IMR-90 (cell line): ENCODE data around the gene CACNB2. TPM values are rescaled to one million over a fixed set of nuclear protein-coding genes. Genes with fewer than 3 reads are reported as not detected.

Experiments used
- ATAC-seq: fragments of 200-7000 bp; cut with Tn5 transposase; 2 replicates; pipeline ENCODE4 v1.9.1; 2020; ENCODE audit warnings: low read depth, mild to moderate bottlenecking, moderate library complexity
- BruUV-seq: library from RNA; stranded (reverse); fragments of 400-500 nt; replicated peaks from 2 replicates; lab custom pipeline; 2021; lab: Mats Ljungman, UMichigan
- CTCF ChIA-PET: fragments of 300-600 bp; formaldehyde crosslinking; extraction: SDS; loops from one replicate; lab custom pipeline; 2021; ENCODE audit warnings: antibody characterized with exemption; lab: Yijun Ruan, JAX
- POLR2A ChIA-PET: fragments of 300-600 bp; sonication (Branson Sonifier 250); formaldehyde crosslinking; loops from one replicate; lab custom pipeline; 2022; ENCODE audit warnings: antibody characterized with exemption; ENCODE audit not compliant: unreplicated experiment; lab: Charles Lee
- DNase-seq: peaks from one replicate; pipeline ENCODE4 v3.0.0; 2013
- H2AFZ ChIP-seq: replicated peaks from 2 replicates; pipeline ENCODE3; 2013; ENCODE audit warnings: low read length, mild to moderate bottlenecking; ENCODE audit not compliant: poor library complexity
- H2AK5ac ChIP-seq: 2 replicates; pipeline ENCODE4 v1.6.1; 2013; ENCODE audit warnings: low read depth, low read length, inconsistent platforms
- H2AK9ac ChIP-seq: replicated peaks from 2 replicates; pipeline ENCODE3; 2013; ENCODE audit warnings: mild to moderate bottlenecking, low read depth, low read length, moderate library complexity; ENCODE audit not compliant: poor library complexity
- H2BK120ac ChIP-seq: 2 replicates; pipeline ENCODE4 v1.6.1; 2013; ENCODE audit warnings: low read depth, low read length, inconsistent platforms
- H2BK15ac ChIP-seq: 3 replicates; pipeline ENCODE4 v1.6.1; 2013; ENCODE audit warnings: low read depth, low read length, inconsistent platforms
- H2BK20ac ChIP-seq: 2 replicates; pipeline ENCODE4 v1.6.1; 2013; ENCODE audit warnings: low read depth, mild to moderate bottlenecking, inconsistent platforms, low read length, moderate library complexity
- H2BK5ac ChIP-seq: 2 replicates; pipeline ENCODE4 v1.6.1; 2013; ENCODE audit warnings: mild to moderate bottlenecking, low read depth, low read length, inconsistent platforms; ENCODE audit not compliant: poor library complexity, severe bottlenecking
- H3K14ac ChIP-seq: replicated peaks from 2 replicates; pipeline ENCODE4 v1.6.1; 2013; ENCODE audit warnings: low read depth, low read length, inconsistent platforms
- H3K18ac ChIP-seq: 2 replicates; pipeline ENCODE4 v1.6.1; 2013; ENCODE audit warnings: low read depth, low read length, control low read depth
- H3K23ac ChIP-seq: 2 replicates; pipeline ENCODE4 v1.6.1; 2013; ENCODE audit warnings: low read depth, low read length, inconsistent platforms
- H3K27ac ChIP-seq: 2 replicates; pipeline ENCODE4 v1.5.1; 2013; ENCODE audit warnings: mild to moderate bottlenecking, control low read depth, low read length; ENCODE audit not compliant: insufficient read depth
- H3K27me3 ChIP-seq: 2 replicates; pipeline ENCODE4 v1.6.1; 2013; ENCODE audit warnings: low read length; ENCODE audit not compliant: control insufficient read depth, insufficient read depth
- H3K36me3 ChIP-seq: 2 replicates; pipeline ENCODE4 v1.6.1; 2013; ENCODE audit warnings: low read length, mixed read lengths; ENCODE audit not compliant: control insufficient read depth, insufficient read depth
- H3K4ac ChIP-seq: 2 replicates; pipeline ENCODE4 v1.6.1; 2013; ENCODE audit warnings: low read depth, low read length, inconsistent platforms
- H3K4me1 ChIP-seq: 2 replicates; pipeline ENCODE4 v1.6.1; 2013; ENCODE audit warnings: low read length, mixed read lengths; ENCODE audit not compliant: control insufficient read depth, insufficient read depth
- H3K4me2 ChIP-seq: 2 replicates; pipeline ENCODE4 v1.6.1; 2013; ENCODE audit warnings: low read depth, mild to moderate bottlenecking, control low read depth, low read length, moderate library complexity
- H3K4me3 ChIP-seq: 2 replicates; pipeline ENCODE4 v1.5.1; 2013; ENCODE audit warnings: low read depth, mild to moderate bottlenecking, control low read depth, low read length, moderate library complexity; ENCODE audit not compliant: insufficient read depth
- H3K56ac ChIP-seq: 2 replicates; pipeline ENCODE4 v1.6.1; 2013; ENCODE audit warnings: low read length, inconsistent platforms; ENCODE audit not compliant: insufficient read depth; ENCODE audit errors: extremely low read depth
- H3K79me1 ChIP-seq, 2 experiments: 2 replicates each; pipeline ENCODE4 v1.6.1; 2013; ENCODE audit warnings: low read length in 2 of 2, inconsistent platforms in 1 of 2, low read depth in 1 of 2
- H3K9ac ChIP-seq: 2 replicates; pipeline ENCODE4 v1.6.1; 2013; ENCODE audit warnings: low read depth, low read length, control low read depth
- H3K9me1 ChIP-seq: 2 replicates; pipeline ENCODE4 v1.6.1; 2013; ENCODE audit warnings: low read length, inconsistent platforms; ENCODE audit not compliant: insufficient read depth
- H3K9me3 ChIP-seq: 2 replicates; pipeline ENCODE4 v1.6.1; 2013; ENCODE audit warnings: low read length; ENCODE audit not compliant: control insufficient read depth, insufficient read depth
- H4K20me1 ChIP-seq: 2 replicates; pipeline ENCODE4 v1.6.1; 2013; ENCODE audit warnings: low read length, inconsistent platforms; ENCODE audit not compliant: insufficient read depth
- H4K5ac ChIP-seq: 2 replicates; pipeline ENCODE4 v1.6.1; 2013; ENCODE audit warnings: mild to moderate bottlenecking, low read depth, low read length, control low read depth
- H4K8ac ChIP-seq, 2 experiments: 2 replicates each; pipeline ENCODE4 v1.6.1; 2013; ENCODE audit warnings: low read depth in 2 of 2, low read length in 2 of 2, control low read depth in 1 of 2, inconsistent platforms in 1 of 2
- H4K91ac ChIP-seq: 2 replicates; pipeline ENCODE4 v1.6.1; 2013; ENCODE audit warnings: low read depth, low read length, inconsistent platforms; ENCODE audit not compliant: insufficient read depth
- CTCF ChIP-seq: conservative IDR thresholded peaks from 2 replicates; pipeline ENCODE4 v1.5.1; 2012; ENCODE audit warnings: mild to moderate bottlenecking, low read depth, low read length, improper control_type of control experiment
- MAZ ChIP-seq: IDR thresholded peaks from 2 replicates; pipeline ENCODE4 v1.6.1; 2012; ENCODE audit warnings: low read depth, mild to moderate bottlenecking, low read length, improper control_type of control experiment, moderate library complexity, borderline replicate concordance
- NFE2L2 ChIP-seq: fragments of 150-350 bp; IDR thresholded peaks from 2 replicates; pipeline ENCODE4 v1.6.1; 2016; ENCODE audit warnings: low read depth, mild to moderate bottlenecking, low read length
- RAD21 ChIP-seq: IDR thresholded peaks from 2 replicates; pipeline ENCODE4 v1.6.1; 2012; ENCODE audit warnings: low read length, improper control_type of control experiment
- RFX5 ChIP-seq: IDR thresholded peaks from 2 replicates; pipeline ENCODE4 v1.8.0; 2012; ENCODE audit warnings: low read depth, mild to moderate bottlenecking, low read length, moderate library complexity
- SMC3 ChIP-seq: fragments of 150-350 bp; IDR thresholded peaks from 2 replicates; pipeline ENCODE4 v1.6.1; 2016; ENCODE audit warnings: low read depth, mild to moderate bottlenecking, antibody characterized with exemption, low read length, moderate library complexity
- WGBS, 2 experiments: methylation state at CpG; one replicate each; pipeline versions ENCODE4 v1.1.5 to v1.1.7; 2013; ENCODE audit warnings: missing lambda C conversion rate in 2 of 2; ENCODE audit not compliant: insufficient read length in 1 of 2; ENCODE audit errors: extremely low coverage in 2 of 2; 5-methylcytosine and 5-hydroxymethylcytosine counted together
- dilution Hi-C: fragments of 300-500 bp; cut with HindIII; formaldehyde crosslinking; loops from one replicate; pipeline ENCODE4 v1.14.3; 2018; ENCODE audit warnings: low sequenced_read_pairs; ENCODE audit not compliant: unreplicated experiment
- in situ Hi-C: fragments of 300-500 bp; cut with MboI; formaldehyde crosslinking; loops from 3 replicates; pipeline ENCODE4 v1.14.3; 2019; ENCODE audit warnings: low sequenced_read_pairs, inconsistent platforms, mixed read lengths
- intact Hi-C: fragments of 100-400 bp; cut with micrococcal nuclease; formaldehyde crosslinking; loops from 2 replicates; pipeline ENCODE4 v1.10.0; 2022
- polyA plus RNA-seq, 3 experiments: library from polyadenylated mRNA; depleted of rRNA; stranded (reverse); fragments of >200 nt; gene quantifications; 2 replicates each; pipeline ENCODE4 v1.2.3, GENCODE V29; 2012; ENCODE audit warnings: low replicate concordance in 1 of 3
- total RNA-seq: library from RNA; depleted of rRNA; stranded (reverse); fragments of >200 nt; gene quantifications from 2 replicates; pipeline ENCODE4 v1.2.3, GENCODE V29; 2012

Gene CACNB2
- total and polyA plus RNA-seq, 2 of the 4 experiments (the other 2 are of a cell fraction) = 0.36 TPM

DNA sequence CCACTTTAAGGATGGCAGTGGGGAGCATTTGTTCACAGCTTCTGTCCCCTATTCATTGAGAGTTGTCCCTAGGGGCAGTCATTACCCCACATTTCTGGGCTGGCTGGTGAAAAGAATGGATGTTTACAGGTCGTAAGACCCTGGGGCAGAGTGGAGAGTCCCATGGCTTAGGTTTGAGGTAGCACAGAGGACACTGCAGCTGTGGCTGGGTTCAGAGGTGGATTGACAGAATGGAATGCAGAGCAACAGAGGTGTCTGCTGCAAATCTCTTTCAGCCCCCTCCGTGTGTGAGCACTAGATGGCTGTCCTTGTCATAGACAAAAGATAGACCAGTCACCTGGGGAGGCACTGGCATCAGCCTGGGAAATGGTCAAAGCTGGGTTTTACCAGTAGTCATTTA lies 141.9 kb downstream of the CACNB2 start:
- intact Hi-C loops (no loop called here), dilution Hi-C loops (no loop called here), in situ Hi-C loops (no loop called here)
- Histone ChIP-seq H4K20me1 (no peaks in the 10 kb centered on the region), H4K8ac (no peak overlapping the region), H3K23ac (no peak overlapping the region), H2AK5ac (no peak overlapping the region), H3K36me3 (no peaks in the 10 kb centered on the region), H3K14ac (no peak overlapping the region), H3K18ac (no peak overlapping the region), H2AK9ac (no peak overlapping the region), H3K9me1 (no peaks in the 10 kb centered on the region), H2BK5ac (no peak overlapping the region), H3K27me3 (no peaks in the 10 kb centered on the region), H3K4ac (no peak overlapping the region), H3K4me1 (no peaks in the 10 kb centered on the region), H3K9me3 (no peaks in the 10 kb centered on the region), H2AFZ (no peak overlapping the region), H3K4me2 (no peak overlapping the region), H2BK15ac (no peak overlapping the region), H3K56ac (no peak overlapping the region), H4K5ac (no peak overlapping the region), H4K91ac (no peak overlapping the region), H2BK20ac (no peak overlapping the region), H3K79me1 (no peaks in the 10 kb centered on the region), H3K27ac (no peak overlapping the region), H3K4me3 (no peak overlapping the region), H3K9ac (no peak overlapping the region), H2BK120ac (no peak overlapping the region)
- ATAC-seq (no peak), DNase-seq (no peak)
- no TSS peak for BruUV-seq
- ChIA-PET CTCF (interaction anchor here (0.6 kb wide), 1 partner anchor 311 kb away, joined by 7 read pairs; no protein-coding TSS in a partner anchor), POLR2A (no interaction called here)
- no CpG with 5 or more reads among the region's 2 CpGs for WGBS, 2 experiments
- no peak for TF ChIP-seq RAD21
- no peak for TF ChIP-seq RFX5
- TF ChIP-seq NFE2L2 = no peak
- no peak for TF ChIP-seq MAZ
- TF ChIP-seq SMC3 = no peak
- TF ChIP-seq CTCF = no peak
